GM19395 (cell line): Measurements from ENCODE around the gene SHB.
"Not testable (repeated sequence)": the region's sequence is repeated elsewhere in the genome, so short reads cannot be mapped to it uniquely, and the experiment has no call there.

ENCODE experiments used
- ATAC-seq: cut with Tn5 transposase; IDR thresholded peaks from one replicate; pipeline ENCODE4 v1.9.1; 2021; ENCODE audit warnings: mild to moderate bottlenecking, moderate library complexity; ENCODE audit not compliant: unreplicated experiment

The SHB gene

DNA sequence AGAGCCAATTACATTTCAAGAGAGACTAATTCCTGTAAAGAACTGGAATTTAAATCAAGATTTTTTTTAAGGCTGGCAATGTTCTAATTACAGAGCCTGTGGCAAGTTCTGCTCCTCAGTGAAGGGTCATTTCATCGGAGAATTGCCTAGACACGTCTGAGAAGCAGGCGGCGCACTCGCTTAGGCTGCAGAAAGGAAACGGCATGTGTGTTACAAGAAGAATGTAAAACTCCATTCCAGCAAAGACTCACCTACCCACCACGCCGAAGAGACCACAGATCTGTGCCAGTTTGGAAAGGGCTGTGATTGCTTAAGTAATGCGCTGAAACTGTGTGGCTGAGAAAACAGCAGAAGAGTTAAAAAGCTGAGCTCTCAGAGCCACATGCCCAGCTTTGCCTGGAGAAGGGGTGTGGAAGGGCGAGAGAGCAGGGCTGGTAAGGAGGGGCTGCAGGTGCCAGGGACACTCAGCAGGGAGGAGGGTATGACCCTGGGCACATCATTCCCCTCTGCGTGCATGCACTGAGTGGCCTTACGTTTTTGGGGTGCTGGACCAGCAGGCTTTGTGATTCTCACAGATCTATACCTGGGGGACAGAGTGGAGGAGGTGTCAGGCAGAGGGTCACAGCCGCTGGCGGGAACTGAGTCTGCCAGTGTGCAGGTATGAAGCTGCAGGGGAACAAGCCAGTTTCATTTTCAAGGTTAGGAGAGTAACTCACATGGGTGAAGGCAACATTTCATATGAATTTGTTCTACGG lies 147.3 kb downstream of the SHB start:
- ATAC-seq = no peak

DNA sequence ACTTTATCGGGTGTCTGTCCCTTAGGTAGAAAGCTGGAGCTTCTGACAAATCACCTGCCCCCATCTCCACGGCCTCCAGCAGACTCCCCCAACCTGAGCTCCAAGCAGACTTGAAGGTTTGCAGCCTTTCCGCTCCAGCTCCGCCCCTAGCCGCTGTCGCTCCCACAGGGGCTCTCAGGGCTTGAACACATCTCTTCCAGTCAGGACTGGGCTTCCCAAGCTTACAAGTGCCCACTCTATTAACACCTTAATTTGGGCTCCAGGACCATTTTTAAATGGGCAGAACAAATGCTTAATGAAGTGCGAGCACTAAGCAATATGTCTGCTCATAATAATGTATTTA lies 147.9 kb downstream of the SHB start:
- ATAC-seq = no peak

GRCh38 chr9:37920471-37921167 lies 148.4 kb downstream of the SHB start:
- ATAC-seq = peak; percentile 66

DNA sequence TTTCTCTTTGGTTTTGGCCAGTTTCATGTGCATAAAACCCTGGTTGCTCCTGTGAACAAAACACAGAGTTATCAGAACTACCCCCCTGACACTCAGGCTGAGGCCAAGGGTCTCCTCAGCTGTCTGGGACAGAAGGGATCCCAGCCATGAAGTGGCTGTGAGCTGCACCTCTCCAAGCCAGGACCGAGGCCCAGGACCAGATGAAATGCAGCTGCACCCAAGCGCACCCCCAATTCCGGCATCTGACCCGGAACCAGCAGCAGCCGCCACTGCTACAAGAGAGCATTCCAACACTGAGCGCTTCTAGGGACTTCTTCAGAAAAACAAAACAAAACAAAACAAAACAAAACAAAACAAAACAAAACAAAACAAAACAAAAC lies 149.1 kb downstream of the SHB start:
- no peak for ATAC-seq

DNA sequence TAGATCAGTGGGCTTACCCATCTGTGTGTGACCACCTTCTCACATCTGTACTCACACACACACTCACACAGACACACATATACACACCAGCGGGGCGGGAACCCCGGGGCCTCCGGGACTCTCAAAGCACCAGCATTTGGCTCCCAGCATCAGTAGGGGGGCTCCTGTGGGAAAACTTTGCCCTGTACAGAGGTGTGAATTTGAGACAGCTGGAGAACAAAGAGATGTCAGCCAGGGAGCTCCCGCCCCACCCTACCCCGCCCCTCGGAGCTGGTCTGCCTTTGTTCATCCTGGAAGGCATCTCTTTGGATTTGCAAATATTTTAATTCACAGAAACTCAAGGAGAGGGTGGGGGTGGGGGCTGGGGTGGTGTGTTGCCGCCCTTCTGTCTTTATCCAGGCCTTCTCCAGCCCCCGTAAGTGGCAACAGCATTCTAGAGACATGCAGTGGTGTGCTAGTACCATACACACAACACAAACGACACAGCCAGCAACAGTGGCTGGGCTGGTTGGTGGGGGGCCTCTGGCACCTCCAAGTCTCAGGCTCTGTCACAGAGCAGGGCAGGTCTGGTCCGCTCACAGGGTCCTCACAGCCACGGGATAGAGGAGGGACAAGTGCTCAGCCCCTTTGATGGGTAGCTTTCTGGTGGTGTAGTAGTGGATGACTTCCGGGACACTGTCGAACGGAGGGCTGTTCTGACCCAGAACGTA lies 149.6 kb downstream of the SHB start:
- ATAC-seq = no peak

- no peak for ATAC-seq
Observed at GRCh38 chr9:37918665-37919170, 150.3 kb downstream of the SHB start.

- ATAC-seq = no peak
Observed at GRCh38 chr9:37917801-37918664, 151.0 kb downstream of the SHB start.

DNA sequence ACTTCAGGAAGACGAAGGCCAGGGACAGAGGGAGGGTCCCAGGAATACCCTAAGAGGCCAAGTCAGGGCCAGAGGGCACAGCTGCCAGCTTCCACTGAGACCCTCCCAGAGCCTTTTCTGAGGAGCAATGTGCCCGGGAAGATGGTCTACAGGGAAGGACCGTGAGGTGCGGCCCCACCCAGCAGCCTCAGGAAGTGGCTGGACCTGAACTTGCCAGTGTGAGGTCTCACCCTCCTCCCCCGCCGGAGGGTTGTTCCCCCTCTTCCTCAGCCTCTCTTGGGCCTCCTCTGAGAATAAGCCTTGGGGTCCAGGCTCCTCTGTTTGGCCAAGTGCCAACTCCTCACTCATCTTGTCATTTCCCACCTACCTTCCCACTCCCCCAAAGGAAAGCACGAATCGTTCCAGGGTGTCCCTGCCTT lies 151.7 kb downstream of the SHB start:
- no peak for ATAC-seq

DNA sequence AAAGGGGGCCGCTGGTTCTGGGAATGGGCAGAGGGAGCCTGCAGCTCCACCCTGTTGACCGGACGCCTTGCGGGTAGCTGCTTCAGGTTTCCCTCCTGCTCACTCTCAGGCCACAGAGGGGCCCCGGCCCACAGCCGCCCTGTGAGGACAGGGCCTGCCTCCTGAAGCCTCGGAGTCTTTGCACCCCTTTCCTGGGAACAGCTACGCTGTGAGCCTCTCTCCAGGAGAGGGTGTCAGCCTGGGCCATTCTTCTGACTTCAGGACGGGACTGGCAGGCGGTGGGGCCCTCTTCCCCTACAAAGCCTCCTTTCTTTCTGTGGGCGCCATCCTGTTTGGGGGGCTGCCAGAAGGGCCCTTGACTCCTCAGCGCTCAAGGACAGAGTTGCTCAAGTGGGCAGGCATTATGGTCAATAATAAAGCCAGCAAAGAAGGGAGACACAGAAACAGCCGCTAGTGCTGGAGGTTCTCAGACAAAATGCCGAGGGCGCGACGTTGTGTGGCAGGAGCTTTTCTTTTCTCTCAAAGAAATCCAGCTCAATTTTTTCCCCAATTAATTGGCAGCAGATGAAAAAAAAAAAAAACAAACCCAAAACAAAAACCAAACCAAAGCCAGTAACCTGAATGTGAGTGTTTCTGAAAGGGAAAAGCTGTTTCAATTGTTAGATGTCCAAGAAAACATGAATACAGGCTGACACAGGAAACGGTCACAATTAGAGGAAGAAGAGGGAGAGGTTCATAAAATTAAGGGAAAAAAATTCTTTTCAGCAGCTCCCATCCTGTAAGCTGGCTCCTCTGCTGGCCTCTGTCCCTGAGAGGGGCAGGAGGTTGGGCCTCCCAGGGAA lies 152.3 kb downstream of the SHB start:
- no peak for ATAC-seq

DNA sequence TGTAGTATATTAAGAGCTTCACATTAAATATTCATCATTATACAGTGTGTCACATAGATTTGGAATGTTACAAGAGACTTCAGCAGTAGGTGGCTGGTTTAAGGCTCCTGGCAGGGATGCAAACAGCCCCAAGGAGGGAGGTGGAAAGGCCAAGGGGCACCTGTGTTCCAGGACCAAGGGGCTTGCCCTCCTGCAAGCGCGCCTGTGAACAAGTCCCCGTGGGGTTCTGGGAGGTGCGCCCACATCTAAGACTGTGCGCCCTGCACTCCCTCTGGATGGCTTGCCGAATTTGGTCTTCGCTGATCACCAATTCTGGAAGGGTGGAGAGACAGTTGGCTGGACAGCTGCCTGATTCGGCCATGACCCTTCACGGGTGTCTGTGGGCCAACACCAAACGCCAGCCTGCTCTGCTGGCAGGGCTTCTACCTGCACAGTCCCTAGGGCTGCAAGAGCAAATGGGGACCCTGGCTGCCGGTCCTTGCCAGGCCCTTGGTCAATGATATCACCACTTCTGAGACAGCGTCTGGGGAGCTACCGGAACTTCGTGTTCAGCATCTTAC lies 153.0 kb downstream of the SHB start:
- no peak for ATAC-seq

DNA sequence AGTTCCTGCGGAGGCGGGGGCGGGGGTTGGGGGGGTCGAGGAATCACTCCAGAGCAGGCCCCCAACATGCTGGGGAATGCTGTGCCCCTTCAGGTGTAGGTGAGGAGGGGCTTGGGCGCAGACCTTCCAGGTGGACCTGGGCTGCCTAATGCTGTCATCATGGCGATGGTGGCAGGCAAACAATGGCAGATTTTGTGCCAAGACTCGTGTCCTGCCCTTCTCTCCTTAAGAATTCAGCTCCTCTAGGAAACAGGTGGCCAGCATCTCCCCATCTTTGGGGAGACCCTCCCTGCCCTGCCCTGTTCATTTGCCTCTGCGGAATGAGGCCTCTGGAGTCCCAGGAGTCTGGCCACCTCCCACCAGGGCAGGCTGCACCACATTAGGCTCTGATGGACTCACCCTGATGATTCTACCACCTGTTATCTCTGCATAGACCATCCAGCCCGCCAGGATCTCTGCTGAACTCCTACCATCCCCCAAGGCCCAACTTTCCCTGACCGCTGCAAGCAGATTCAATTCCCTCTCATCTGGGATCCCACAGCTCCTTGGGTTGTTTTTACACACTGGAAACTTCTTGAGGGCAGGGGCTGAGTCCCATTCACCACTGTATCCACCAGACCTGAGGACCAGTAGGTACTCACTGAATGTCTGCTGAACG lies 154.2 kb downstream of the SHB start:
- no peak for ATAC-seq

- no peak for ATAC-seq
Observed at GRCh38 chr9:37914154-37914551, 154.9 kb downstream of the SHB start.

DNA sequence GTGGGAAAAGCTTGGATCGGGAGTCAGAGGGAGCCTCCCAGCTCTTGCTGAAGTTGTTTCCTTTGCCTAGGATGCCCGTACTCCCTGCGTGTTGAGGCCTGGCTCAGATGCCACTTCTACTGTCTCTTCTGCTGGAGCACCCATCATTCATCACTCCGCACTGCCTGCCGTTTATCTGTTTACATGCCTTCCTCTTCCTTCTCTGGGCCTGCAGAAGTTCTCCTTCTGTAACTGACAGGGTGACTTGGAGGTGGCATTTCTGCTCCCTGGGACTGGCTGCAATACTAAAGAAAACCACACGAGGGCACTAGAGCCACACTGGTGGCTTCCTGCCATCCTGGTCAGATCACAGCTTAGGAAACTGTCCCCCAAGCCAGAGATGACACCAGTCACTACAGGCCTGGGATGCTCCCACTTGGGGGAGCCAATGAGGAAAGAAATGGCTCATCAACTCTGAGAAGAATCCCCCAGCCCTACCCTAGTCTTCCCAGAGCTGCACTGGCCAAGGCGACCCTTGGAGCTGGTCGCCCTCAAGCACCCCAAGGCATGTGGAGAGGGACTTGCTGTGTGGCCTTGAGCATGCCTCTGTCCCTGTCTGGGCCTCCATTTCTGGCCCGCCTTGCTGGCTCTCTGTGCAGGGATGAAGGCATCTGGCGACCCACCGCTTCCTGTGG lies 155.4 kb downstream of the SHB start:
- peak; percentile 80 for ATAC-seq

- ATAC-seq = no peak
Observed at GRCh38 chr9:37911271-37911681, 157.8 kb downstream of the SHB start.

DNA sequence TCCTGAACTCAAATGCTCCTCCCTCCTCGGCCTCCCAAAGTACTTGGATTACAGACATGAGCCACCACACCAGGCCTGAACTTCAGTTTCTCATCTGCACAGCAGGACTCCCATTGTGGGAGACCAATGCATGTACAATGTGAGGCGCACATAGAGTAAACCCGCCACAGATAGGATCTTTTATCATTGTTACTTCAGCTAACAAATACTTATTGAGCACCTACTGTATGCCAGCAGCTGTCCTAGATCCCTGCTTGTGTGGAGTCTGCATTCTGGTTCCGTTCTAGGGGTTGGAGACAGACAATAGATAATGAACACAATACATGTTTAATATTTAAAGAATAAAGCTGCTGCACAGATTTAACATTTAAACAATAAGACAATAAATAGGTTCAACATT lies 158.8 kb downstream of the SHB start:
- no peak for ATAC-seq

DNA sequence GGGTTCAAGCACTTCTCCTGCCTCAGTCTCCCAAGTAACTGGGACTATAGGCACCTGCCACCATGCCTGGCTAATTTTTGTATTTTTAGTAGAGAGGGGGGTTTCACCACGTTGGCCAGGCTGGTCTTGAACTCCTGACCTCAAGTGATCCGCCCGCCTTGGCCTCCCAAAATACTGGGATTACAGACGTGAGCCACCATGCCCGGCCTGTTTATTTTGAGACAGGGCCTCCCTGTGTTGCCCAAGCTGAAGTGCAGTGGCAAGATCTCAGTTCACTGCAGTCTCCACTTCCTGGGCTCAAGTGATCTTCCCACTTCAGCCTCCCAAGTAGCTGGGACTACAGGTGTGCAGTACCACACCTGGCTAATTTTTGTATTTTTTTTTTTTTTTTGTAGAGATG lies 159.2 kb downstream of the SHB start:
- ATAC-seq = not testable (repeated sequence)

GRCh38 chr9:37909326-37909725 lies 159.7 kb downstream of the SHB start:
- ATAC-seq = no peak

GRCh38 chr9:37908698-37909186 lies 160.3 kb downstream of the SHB start:
- ATAC-seq = no peak
